ENCODE measurements around the gene TPTE2. TPM values are rescaled to one million over a fixed set of nuclear protein-coding genes. Genes with fewer than 3 reads are reported as not detected.

Gene TPTE2
- total and polyA plus RNA-seq, 2 of the 8 experiments (the other 6 are each of a cell fraction or from before 2014, with no cell fraction given) = not detected

DNA sequence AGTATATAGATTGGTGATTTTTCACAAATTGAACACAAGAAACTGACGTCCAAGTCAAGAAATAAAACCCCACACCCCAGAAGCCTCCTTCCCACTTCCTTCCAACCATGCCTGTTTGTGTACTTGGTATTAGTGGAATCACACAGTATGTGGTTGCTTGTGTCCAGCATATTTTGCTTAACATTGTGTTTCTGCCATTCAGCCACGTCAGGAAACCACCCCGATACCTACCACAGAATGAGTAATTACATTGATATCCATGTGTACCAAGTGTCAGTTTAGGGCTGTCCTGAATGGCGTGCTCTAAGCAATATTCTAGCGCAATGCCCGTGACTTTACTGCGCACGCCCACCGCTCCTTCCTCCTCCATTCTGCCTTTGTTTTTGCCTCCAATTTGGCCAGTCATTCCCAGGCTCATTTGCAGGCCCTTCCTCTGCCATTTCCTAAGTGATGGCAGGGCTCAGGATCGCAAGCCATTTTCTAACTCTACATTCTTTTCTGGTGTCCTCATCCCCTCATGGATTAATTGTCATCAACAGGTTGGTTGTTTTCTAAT lies 46.3 kb upstream of the TPTE2 start:
- H3K79me1 ChIP-seq (ENCODE audit: low read depth, low read length) = no peaks in the 10 kb centered on the region
- 90% methylated on average over 10 of the region's 10 CpGs; no CpG with 5 or more reads in 1 of the 2 experiments for WGBS, 2 experiments (ENCODE audit: extremely low coverage in 1 of 2, insufficient coverage in 1 of 2, insufficient read length in 1 of 2, insufficient replicate concordance in 2 of 2, low coverage in 1 of 2, low lambda C conversion rate in 2 of 2, missing lambda C conversion rate in 1 of 2)
- H3K27me3 ChIP-seq (replicated peaks in 1 of 4; ENCODE audit: control insufficient read depth in 3 of 4, extremely low read depth in 1 of 4, insufficient read depth in 3 of 4, low read length in 3 of 4) = peaks cover 0 to 8% (median 4%) of the 10 kb centered on the region in 4 experiments; a peak in 4 of 7 replicates
- no peak overlapping the region for H3K4ac ChIP-seq (replicated peaks; ENCODE audit: insufficient read length, low read depth, low read length)
- H3K23ac ChIP-seq (ENCODE audit: insufficient read length) = no peak overlapping the region
- ChIA-PET CTCF (ENCODE audit: partially characterized antibody) (no interaction called here), POLR2A (ENCODE audit: partially characterized antibody) (no interaction called here)
- H4K5ac ChIP-seq (ENCODE audit: insufficient read length, low read depth, low read length) = no peak overlapping the region
- peaks cover 0 to 2% (median 0%) of the 10 kb centered on the region in 4 experiments; a peak in 1 of 7 replicates for H3K4me1 ChIP-seq (replicated peaks in 1 of 4; ENCODE audit: control insufficient read depth in 3 of 4, insufficient read depth in 4 of 4, low read length in 3 of 4)
- H4K8ac ChIP-seq (ENCODE audit: extremely low read depth, insufficient read depth, low read length) = no peak overlapping the region
- DNase-seq (ENCODE audit: low read depth in 1 of 2, low spot score in 2 of 2) (no peak), FAIRE-seq (no peak)
- no peak overlapping the region for H2AK5ac ChIP-seq (ENCODE audit: low read depth, low read length)
- no peak overlapping the region for H3K9ac ChIP-seq (replicated peaks in 1 of 4; ENCODE audit: extremely low read depth in 1 of 4, low read depth in 3 of 4, low read length in 3 of 4)
- H2BK120ac ChIP-seq (replicated peaks; ENCODE audit: low read depth, low read length) = no peak overlapping the region
- peaks cover 0 to 3% of the 10 kb centered on the region in 2 experiments; a peak in 1 of 4 replicates for H3K79me2 ChIP-seq (ENCODE audit: control insufficient read depth in 1 of 2, insufficient read depth in 2 of 2, low read length in 2 of 2)
- H2BK5ac ChIP-seq (ENCODE audit: low read depth, low read length) = no peak overlapping the region
- no peaks in the 10 kb centered on the region for H3K23me2 ChIP-seq (ENCODE audit: low read depth, low read length)
- no peak overlapping the region for H2AFZ ChIP-seq (ENCODE audit: low read length)
- H3K14ac ChIP-seq (ENCODE audit: insufficient read length) = no peak overlapping the region
- no peak overlapping the region for H2BK20ac ChIP-seq (ENCODE audit: low read length)
- H2BK12ac ChIP-seq (ENCODE audit: low read depth, low read length) = no peak overlapping the region
- peaks cover 7 to 13% of the 10 kb centered on the region in 2 experiments; a peak in 2 of 4 replicates for H3K9me3 ChIP-seq (ENCODE audit: insufficient read depth in 2 of 2, low read depth in 1 of 2, low read length in 1 of 2)
- H3K4me3 ChIP-seq (ENCODE audit: extremely low read depth in 1 of 4, insufficient read depth in 2 of 4, low read depth in 3 of 4, low read length in 4 of 4) = no peak overlapping the region
- no peak overlapping the region for H3K27ac ChIP-seq (ENCODE audit: low read depth, low read length)
- no peak overlapping the region for H3K4me2 ChIP-seq (ENCODE audit: insufficient read depth in 1 of 2, low read depth in 2 of 2, low read length in 2 of 2)
- H3K36me3 ChIP-seq (ENCODE audit: control insufficient read depth in 2 of 4, insufficient read depth in 4 of 4, low read length in 3 of 4) = peaks cover 0 to 4% (median 0%) of the 10 kb centered on the region in 4 experiments; a peak in 1 of 8 replicates
- no peak overlapping the region for H3K56ac ChIP-seq (replicated peaks; ENCODE audit: insufficient read length, low read depth, low read length)
- no peaks in the 10 kb centered on the region for H4K20me1 ChIP-seq (replicated peaks in 1 of 2; ENCODE audit: control insufficient read depth in 1 of 2, insufficient read depth in 2 of 2, low read length in 2 of 2)
- H2BK15ac ChIP-seq (ENCODE audit: low read length) = no peak overlapping the region
- no peak overlapping the region for H4K91ac ChIP-seq (replicated peaks; ENCODE audit: insufficient read length, low read length)
- H3K18ac ChIP-seq (ENCODE audit: extremely low read depth, low read length) = no peak overlapping the region
- TF ChIP-seq CHD1 (IDR thresholded peaks at IDR 0.05; ENCODE audit: low read depth, low read length) (no peak), EP300 (IDR thresholded peaks at IDR 0.05; ENCODE audit: borderline replicate concordance in 1 of 2, low read depth in 2 of 2, low read length in 2 of 2) (no peak), ASH2L (IDR thresholded peaks at IDR 0.05; ENCODE audit: low read length) (no peak), TAF1 (IDR thresholded peaks at IDR 0.05; ENCODE audit: low read depth, low read length) (no peak), PHF8 (conservative IDR thresholded peaks at IDR 0.05; ENCODE audit: low read depth, low read length) (no peak), TCF12 (IDR thresholded peaks at IDR 0.05; ENCODE audit: low read depth, low read length) (no peak), KDM4A (IDR thresholded peaks at IDR 0.05; ENCODE audit: low read depth, low read length, severe bottlenecking) (no peak), POLR2AphosphoS5 (IDR thresholded peaks at IDR 0.05; ENCODE audit: low read depth, low read length) (no peak)
- TF ChIP-seq, protein P1, sequence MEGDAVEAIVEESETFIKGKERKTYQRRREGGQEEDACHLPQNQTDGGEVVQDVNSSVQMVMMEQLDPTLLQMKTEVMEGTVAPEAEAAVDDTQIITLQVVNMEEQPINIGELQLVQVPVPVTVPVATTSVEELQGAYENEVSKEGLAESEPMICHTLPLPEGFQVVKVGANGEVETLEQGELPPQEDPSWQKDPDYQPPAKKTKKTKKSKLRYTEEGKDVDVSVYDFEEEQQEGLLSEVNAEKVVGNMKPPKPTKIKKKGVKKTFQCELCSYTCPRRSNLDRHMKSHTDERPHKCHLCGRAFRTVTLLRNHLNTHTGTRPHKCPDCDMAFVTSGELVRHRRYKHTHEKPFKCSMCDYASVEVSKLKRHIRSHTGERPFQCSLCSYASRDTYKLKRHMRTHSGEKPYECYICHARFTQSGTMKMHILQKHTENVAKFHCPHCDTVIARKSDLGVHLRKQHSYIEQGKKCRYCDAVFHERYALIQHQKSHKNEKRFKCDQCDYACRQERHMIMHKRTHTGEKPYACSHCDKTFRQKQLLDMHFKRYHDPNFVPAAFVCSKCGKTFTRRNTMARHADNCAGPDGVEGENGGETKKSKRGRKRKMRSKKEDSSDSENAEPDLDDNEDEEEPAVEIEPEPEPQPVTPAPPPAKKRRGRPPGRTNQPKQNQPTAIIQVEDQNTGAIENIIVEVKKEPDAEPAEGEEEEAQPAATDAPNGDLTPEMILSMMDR (IDR thresholded peaks at IDR 0.05; ENCODE audit: control extremely low read depth in 1 of 3, insufficient read depth in 1 of 3, low read depth in 1 of 3, low read length in 3 of 3) = no peak
- TF ChIP-seq, protein P2, sequence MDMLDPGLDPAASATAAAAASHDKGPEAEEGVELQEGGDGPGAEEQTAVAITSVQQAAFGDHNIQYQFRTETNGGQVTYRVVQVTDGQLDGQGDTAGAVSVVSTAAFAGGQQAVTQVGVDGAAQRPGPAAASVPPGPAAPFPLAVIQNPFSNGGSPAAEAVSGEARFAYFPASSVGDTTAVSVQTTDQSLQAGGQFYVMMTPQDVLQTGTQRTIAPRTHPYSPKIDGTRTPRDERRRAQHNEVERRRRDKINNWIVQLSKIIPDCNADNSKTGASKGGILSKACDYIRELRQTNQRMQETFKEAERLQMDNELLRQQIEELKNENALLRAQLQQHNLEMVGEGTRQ (IDR thresholded peaks at IDR 0.05; ENCODE audit: low read length) = no peak

Data from H1 (cell line).